ENCODE data around the gene MGAT3. TPM values are rescaled to one million over a fixed set of nuclear protein-coding genes. Genes with fewer than 3 reads are reported as not detected.

The MGAT3 gene
- total and polyA plus RNA-seq, 2 of the 8 experiments (the other 6 are each of a cell fraction or from before 2014, with no cell fraction given): 4.3 to 9.2 TPM

DNA sequence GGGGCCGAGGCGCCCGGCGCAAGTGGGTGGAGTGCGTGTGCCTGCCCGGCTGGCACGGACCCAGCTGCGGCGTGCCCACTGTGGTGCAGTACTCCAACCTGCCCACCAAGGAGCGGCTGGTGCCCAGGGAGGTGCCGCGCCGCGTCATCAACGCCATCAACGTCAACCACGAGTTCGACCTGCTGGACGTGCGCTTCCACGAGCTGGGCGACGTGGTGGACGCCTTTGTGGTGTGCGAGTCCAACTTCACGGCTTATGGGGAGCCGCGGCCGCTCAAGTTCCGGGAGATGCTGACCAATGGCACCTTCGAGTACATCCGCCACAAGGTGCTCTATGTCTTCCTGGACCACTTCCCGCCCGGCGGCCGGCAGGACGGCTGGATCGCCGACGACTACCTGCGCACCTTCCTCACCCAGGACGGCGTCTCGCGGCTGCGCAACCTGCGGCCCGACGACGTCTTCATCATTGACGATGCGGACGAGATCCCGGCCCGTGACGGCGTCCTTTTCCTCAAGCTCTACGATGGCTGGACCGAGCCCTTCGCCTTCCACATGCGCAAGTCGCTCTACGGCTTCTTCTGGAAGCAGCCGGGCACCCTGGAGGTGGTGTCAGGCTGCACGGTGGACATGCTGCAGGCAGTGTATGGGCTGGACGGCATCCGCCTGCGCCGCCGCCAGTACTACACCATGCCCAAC is 31.2 kb downstream of the MGAT3 start:
- no peak overlapping the region for H2BK15ac ChIP-seq (ENCODE audit: low read length)
- no peak overlapping the region for H3K23ac ChIP-seq (ENCODE audit: insufficient read length)
- no peak overlapping the region for H3K14ac ChIP-seq (ENCODE audit: insufficient read length)
- no peak overlapping the region for H3K56ac ChIP-seq (replicated peaks; ENCODE audit: insufficient read length, low read depth, low read length)
- no peak overlapping the region for H2BK5ac ChIP-seq (ENCODE audit: low read depth, low read length)
- H2AK5ac ChIP-seq (ENCODE audit: low read depth, low read length): no peak overlapping the region
- peaks cover 0 to 6% (median 4%) of the 10 kb centered on the region in 4 experiments; a peak in 4 of 7 replicates for H3K4me1 ChIP-seq (replicated peaks in 1 of 4; ENCODE audit: control insufficient read depth in 3 of 4, insufficient read depth in 4 of 4, low read length in 3 of 4)
- no peaks in the 10 kb centered on the region for H3K79me2 ChIP-seq (ENCODE audit: control insufficient read depth in 1 of 2, insufficient read depth in 2 of 2, low read length in 2 of 2)
- no peaks in the 10 kb centered on the region; a peak in 1 of 7 replicates for H3K27me3 ChIP-seq (replicated peaks in 1 of 4; ENCODE audit: control insufficient read depth in 3 of 4, extremely low read depth in 1 of 4, insufficient read depth in 3 of 4, low read length in 3 of 4)
- H3K79me1 ChIP-seq (ENCODE audit: low read depth, low read length): no peaks in the 10 kb centered on the region
- no peak overlapping the region for H3K27ac ChIP-seq (ENCODE audit: low read depth, low read length)
- no peak overlapping the region for H3K4me2 ChIP-seq (ENCODE audit: insufficient read depth in 1 of 2, low read depth in 2 of 2, low read length in 2 of 2)
- no peak overlapping the region for H3K18ac ChIP-seq (ENCODE audit: extremely low read depth, low read length)
- no peak overlapping the region for H2AFZ ChIP-seq (ENCODE audit: low read length)
- no peak overlapping the region for H4K5ac ChIP-seq (ENCODE audit: insufficient read length, low read depth, low read length)
- no peak overlapping the region; the same call in 1 of the 2 replicates for H4K8ac ChIP-seq (ENCODE audit: extremely low read depth, insufficient read depth, low read length)
- POLR2A ChIA-PET (ENCODE audit: partially characterized antibody): interaction anchor here (0.7 to 1.6 kb wide), 5 partner anchors 16 to 176 kb away, joined by 3 to 7 read pairs (median 3); partner anchors contain the start of gene ATF4
- FAIRE-seq (no peak), DNase-seq (ENCODE audit: low read depth in 1 of 2, low spot score in 2 of 2) (no peak)
- H4K91ac ChIP-seq (replicated peaks; ENCODE audit: insufficient read length, low read length): no peak overlapping the region
- WGBS, 2 experiments (ENCODE audit: extremely low coverage in 1 of 2, insufficient coverage in 1 of 2, insufficient read length in 1 of 2, insufficient replicate concordance in 2 of 2, low coverage in 1 of 2, low lambda C conversion rate in 2 of 2, missing lambda C conversion rate in 1 of 2): 95% methylated on average over 55 of the region's 70 CpGs; no CpG with 5 or more reads in 1 of the 2 experiments
- CTCF ChIA-PET (ENCODE audit: partially characterized antibody): interaction anchor here (0.6 to 19.7 kb wide), 8 partner anchors 8 to 44 kb away, joined by 3 to 361 read pairs (median 6); partner anchors contain the start of gene RPS19BP1
- no peaks in the 10 kb centered on the region for H3K9me3 ChIP-seq (ENCODE audit: insufficient read depth in 2 of 2, low read depth in 1 of 2, low read length in 1 of 2)
- no peaks in the 10 kb centered on the region for H3K23me2 ChIP-seq (ENCODE audit: low read depth, low read length)
- H2BK12ac ChIP-seq (ENCODE audit: low read depth, low read length): no peak overlapping the region
- H2BK20ac ChIP-seq (ENCODE audit: low read length): no peak overlapping the region
- no peak overlapping the region for H3K9ac ChIP-seq (replicated peaks in 1 of 4; ENCODE audit: extremely low read depth in 1 of 4, low read depth in 3 of 4, low read length in 3 of 4)
- H3K36me3 ChIP-seq (ENCODE audit: control insufficient read depth in 2 of 4, insufficient read depth in 4 of 4, low read length in 3 of 4): no peaks in the 10 kb centered on the region
- H2BK120ac ChIP-seq (replicated peaks; ENCODE audit: low read depth, low read length): no peak overlapping the region
- peaks cover 0 to 3% of the 10 kb centered on the region in 2 experiments for H4K20me1 ChIP-seq (replicated peaks in 1 of 2; ENCODE audit: control insufficient read depth in 1 of 2, insufficient read depth in 2 of 2, low read length in 2 of 2)
- H3K4me3 ChIP-seq (ENCODE audit: extremely low read depth in 1 of 4, insufficient read depth in 2 of 4, low read depth in 3 of 4, low read length in 4 of 4): no peak overlapping the region
- no peak overlapping the region for H3K4ac ChIP-seq (replicated peaks; ENCODE audit: insufficient read length, low read depth, low read length)
- TF ChIP-seq CTBP2 (IDR thresholded peaks at IDR 0.05; ENCODE audit: borderline replicate concordance, insufficient read depth, insufficient read length, low read length): no peak
- TF ChIP-seq KDM4A (IDR thresholded peaks at IDR 0.05; ENCODE audit: low read depth, low read length, severe bottlenecking): no peak
- no peak for TF ChIP-seq CBX5 (IDR thresholded peaks at IDR 0.05; ENCODE audit: low read depth, low read length)
- TF ChIP-seq KDM5A (IDR thresholded peaks at IDR 0.05; ENCODE audit: low read length): no peak
- TF ChIP-seq SP1 (IDR thresholded peaks at IDR 0.05; ENCODE audit: low read depth, low read length): no peak
- TF ChIP-seq EGR1 (IDR thresholded peaks at IDR 0.05; ENCODE audit: borderline replicate concordance, low read depth, low read length): no peak
- TF ChIP-seq TEAD4 (IDR thresholded peaks at IDR 0.05; ENCODE audit: low read depth, low read length): no peak
- TF ChIP-seq NANOG (IDR thresholded peaks at IDR 0.05; ENCODE audit: insufficient read depth, low read depth, low read length, poor library complexity, severe bottlenecking): no peak
- TF ChIP-seq CBX8 (IDR thresholded peaks at IDR 0.05; ENCODE audit: borderline replicate concordance, low read depth, low read length): no peak
- TF ChIP-seq, protein P1, sequence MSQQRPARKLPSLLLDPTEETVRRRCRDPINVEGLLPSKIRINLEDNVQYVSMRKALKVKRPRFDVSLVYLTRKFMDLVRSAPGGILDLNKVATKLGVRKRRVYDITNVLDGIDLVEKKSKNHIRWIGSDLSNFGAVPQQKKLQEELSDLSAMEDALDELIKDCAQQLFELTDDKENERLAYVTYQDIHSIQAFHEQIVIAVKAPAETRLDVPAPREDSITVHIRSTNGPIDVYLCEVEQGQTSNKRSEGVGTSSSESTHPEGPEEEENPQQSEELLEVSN (IDR thresholded peaks at IDR 0.05): no peak
- no peak for TF ChIP-seq BACH1 (IDR thresholded peaks at IDR 0.05; ENCODE audit: low read length)
- no peak for TF ChIP-seq SUZ12 (IDR thresholded peaks at IDR 0.05; ENCODE audit: low read length)

Data from H1 (cell line).